SK-N-MC (cell line): Measurements from ENCODE around the gene KRTAP29-1.

Experiments
- EZH2 ChIP-seq: fragments of 200-600 bp; sonication (generic); IDR thresholded peaks from one replicate; pipeline ENCODE4 v1.6.1; 2017; ENCODE audit warnings: antibody characterized with exemption
- FOXP2 ChIP-seq: optimal IDR thresholded peaks from 2 replicates; pipeline ENCODE3; 2011; ENCODE audit warnings: mild to moderate bottlenecking, moderate library complexity; ENCODE audit not compliant: insufficient read depth; ENCODE audit errors: extremely low read length, control extremely low read depth
- POLR2AphosphoS5 ChIP-seq: IDR thresholded peaks from 2 replicates; pipeline ENCODE4 v1.6.1; 2012; ENCODE audit warnings: mild to moderate bottlenecking, low read depth, low read length, borderline replicate concordance

DNA sequence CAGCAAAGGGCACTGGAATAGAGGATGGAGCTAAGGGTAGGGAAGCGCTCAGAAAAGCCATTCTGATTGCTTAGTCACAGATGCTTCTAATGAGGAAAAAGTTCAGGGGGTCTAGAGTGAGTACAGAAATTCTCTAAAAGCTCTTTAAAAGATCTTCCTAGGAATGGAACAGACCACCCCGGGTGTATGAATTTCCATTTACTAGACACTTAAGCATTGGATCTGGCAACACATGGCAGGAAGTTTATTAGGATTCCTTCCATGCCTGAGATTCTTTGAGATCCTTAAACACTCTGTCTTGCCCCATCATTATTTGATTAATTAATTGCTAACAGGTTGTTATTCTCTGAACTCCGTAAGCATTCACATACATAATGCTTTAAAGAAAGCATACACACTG is 18.6 kb downstream of the KRTAP29-1 start:
- no peak for TF ChIP-seq POLR2AphosphoS5
- no peak for TF ChIP-seq EZH2
- no peak for TF ChIP-seq FOXP2
